Dedifferentiated amniotic fluid mesenchymal stem cell (primary cell): ENCODE results near the gene COL13A1.
A peak's percentile ranks its signal among the peaks of the same experiment; 100 is the strongest.

Experiments
- DNase-seq: peaks from one replicate; pipeline ENCODE4 v3.0.0-alpha.2; 2016; ENCODE audit errors: extremely low spot score

COL13A1 gene

GRCh38 chr10:69801434-69802315, at the start of gene COL13A1:
COL13A1 (plus strand) TSS chr10:69801906; CDS start chr10:69802424, 518 bp downstream.
- DNase-seq: peak; percentile 16

- DNase-seq: no peak
Observed at GRCh38 chr10:69752479-69752878, 49.2 kb upstream of the COL13A1 start.

- DNase-seq: no peak
Observed at GRCh38 chr10:69756279-69756678, 45.4 kb upstream of the COL13A1 start.

- DNase-seq: no peak
Observed at GRCh38 chr10:69757206-69757552, 44.5 kb upstream of the COL13A1 start.

GRCh38 chr10:69757553-69758309, 44.0 kb upstream of the COL13A1 start:
- DNase-seq: no peak

GRCh38 chr10:69758310-69758728, 43.4 kb upstream of the COL13A1 start:
- no peak for DNase-seq

GRCh38 chr10:69759641-69760040, 42.1 kb upstream of the COL13A1 start:
- no peak for DNase-seq

GRCh38 chr10:69760072-69760471, 41.6 kb upstream of the COL13A1 start:
- no peak for DNase-seq

- DNase-seq: no peak
Observed at GRCh38 chr10:69761320-69761719, 40.4 kb upstream of the COL13A1 start.

- no peak for DNase-seq
Observed at GRCh38 chr10:69766161-69766910, 35.4 kb upstream of the COL13A1 start.

- no peak for DNase-seq
Observed at GRCh38 chr10:69767793-69768192, 33.9 kb upstream of the COL13A1 start.

- DNase-seq: no peak
Observed at GRCh38 chr10:69768386-69768785, 33.3 kb upstream of the COL13A1 start.

GRCh38 chr10:69769395-69769992, 32.2 kb upstream of the COL13A1 start:
- DNase-seq: peak; percentile 40

- DNase-seq: no peak
Observed at GRCh38 chr10:69772933-69773704, 28.6 kb upstream of the COL13A1 start.

GRCh38 chr10:69774596-69774995, 27.1 kb upstream of the COL13A1 start:
- DNase-seq: no peak

- DNase-seq: no peak
Observed at GRCh38 chr10:69780077-69780476, 21.6 kb upstream of the COL13A1 start.

- no peak for DNase-seq
Observed at GRCh38 chr10:69781576-69781975, 20.1 kb upstream of the COL13A1 start.

- no peak for DNase-seq
Observed at GRCh38 chr10:69783515-69783914, 18.2 kb upstream of the COL13A1 start.

- DNase-seq: no peak
Observed at GRCh38 chr10:69786791-69787190, 14.9 kb upstream of the COL13A1 start.

GRCh38 chr10:69787681-69788080, 14.0 kb upstream of the COL13A1 start:
- DNase-seq: no peak

- no peak for DNase-seq
Observed at GRCh38 chr10:69789164-69789576, 12.5 kb upstream of the COL13A1 start.
